ENCODE results near the gene GADD45B. TPM values are rescaled to one million over a fixed set of nuclear protein-coding genes. Genes with fewer than 3 reads are reported as not detected.
A peak's percentile ranks its signal among the peaks of the same experiment; 100 is the strongest.
"Not testable (repeated sequence)": the region's sequence is repeated elsewhere in the genome, so short reads cannot be mapped to it uniquely, and the experiment has no call there.

GADD45B gene
- total RNA-seq, 2 donors from 2014 or later, result 16.5 to 23.6 TPM

GRCh38 chr19:2490659-2491058 is 14.7 kb downstream of the GADD45B start:
- H3K36me3 Mint-ChIP-seq (ENCODE audit: low read depth), result no peaks in the 10 kb centered on the region
- Histone ChIP-seq H3K9me3 (ENCODE audit: control insufficient read depth, low read length) (no peaks in the 10 kb centered on the region), H3K4me3 (ENCODE audit: low read length) (no peak overlapping the region), H3K27ac (ENCODE audit: low read depth, low read length) (no peak overlapping the region), H3K4me1 (ENCODE audit: control insufficient read depth, insufficient read depth, low read length) (no peaks in the 10 kb centered on the region), H3K36me3 (ENCODE audit: control insufficient read depth, insufficient read depth, low read length) (no peaks in the 10 kb centered on the region), H3K27me3 (ENCODE audit: control insufficient read depth, insufficient read depth, low read length, poor library complexity, severe bottlenecking) (peaks cover 30% of the 10 kb centered on the region), H3K9ac (ENCODE audit: extremely low read depth, low read length, poor library complexity, severe bottlenecking) (no peak overlapping the region)
- peaks cover 44% of the 10 kb centered on the region for H3K27me3 Mint-ChIP-seq (ENCODE audit: insufficient read depth)
- WGBS, 2 experiments (ENCODE audit: insufficient coverage in 1 of 2, insufficient read length in 1 of 2), result 91 to 92% methylated on average over 4 to 7 of the region's 7 CpGs
- H3K4me3 Mint-ChIP-seq, result no peak overlapping the region
- DNase-seq, result no peak
- no peak overlapping the region for H3K27ac Mint-ChIP-seq
- no peaks in the 10 kb centered on the region for H3K4me1 Mint-ChIP-seq
- no peaks in the 10 kb centered on the region for H3K9me3 Mint-ChIP-seq
- TF ChIP-seq CTCF (conservative IDR thresholded peaks at IDR 0.05), result no peak

- Histone ChIP-seq H3K4me3 (ENCODE audit: low read length) (no peak overlapping the region), H3K36me3 (ENCODE audit: control insufficient read depth, insufficient read depth, low read length) (no peaks in the 10 kb centered on the region), H3K4me1 (ENCODE audit: control insufficient read depth, insufficient read depth, low read length) (no peaks in the 10 kb centered on the region), H3K9ac (ENCODE audit: extremely low read depth, low read length, poor library complexity, severe bottlenecking) (no peak overlapping the region), H3K9me3 (ENCODE audit: control insufficient read depth, low read length) (no peaks in the 10 kb centered on the region), H3K27me3 (ENCODE audit: control insufficient read depth, insufficient read depth, low read length, poor library complexity, severe bottlenecking) (peaks cover 30% of the 10 kb centered on the region), H3K27ac (ENCODE audit: low read depth, low read length) (no peak overlapping the region)
- Mint-ChIP-seq H3K36me3 (ENCODE audit: low read depth) (no peaks in the 10 kb centered on the region), H3K27ac (no peak overlapping the region), H3K9me3 (no peaks in the 10 kb centered on the region), H3K27me3 (ENCODE audit: insufficient read depth) (peaks cover 44% of the 10 kb centered on the region), H3K4me1 (no peaks in the 10 kb centered on the region), H3K4me3 (no peak overlapping the region)
- TF ChIP-seq CTCF (conservative IDR thresholded peaks at IDR 0.05), result no peak
- WGBS, 2 experiments (ENCODE audit: insufficient coverage in 1 of 2, insufficient read length in 1 of 2), result 91 to 92% methylated on average over 18 to 23 of the region's 23 CpGs
- DNase-seq, result no peak
These were observed 15.3 kb downstream of the GADD45B start for GRCh38 chr19:2491130-2491801.

DNA sequence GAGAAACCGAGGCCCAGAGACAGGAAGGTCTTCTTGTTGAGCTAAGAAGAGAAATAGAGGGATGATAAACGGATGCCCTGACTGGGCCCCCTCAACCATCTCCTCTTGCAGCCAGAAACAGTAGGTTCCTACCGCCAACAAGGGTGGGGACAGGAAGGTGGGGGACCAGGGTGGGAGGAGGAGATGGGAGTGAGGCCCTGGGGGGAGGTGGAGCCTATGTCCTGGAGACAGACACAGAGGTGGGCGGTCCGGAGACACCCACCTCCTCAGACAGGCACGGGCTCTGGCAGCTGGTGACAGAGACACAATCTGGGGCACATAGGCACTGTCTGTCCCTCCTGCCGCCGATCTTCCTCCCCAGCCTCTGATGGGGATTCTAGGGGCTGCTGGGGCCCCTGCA is 16.9 kb downstream of the GADD45B start:
- Mint-ChIP-seq H3K9me3 (no peaks in the 10 kb centered on the region), H3K4me3 (no peak overlapping the region), H3K36me3 (ENCODE audit: low read depth) (no peaks in the 10 kb centered on the region), H3K4me1 (no peaks in the 10 kb centered on the region), H3K27me3 (ENCODE audit: insufficient read depth) (peaks cover 37% of the 10 kb centered on the region), H3K27ac (no peak overlapping the region)
- no peak for TF ChIP-seq CTCF (conservative IDR thresholded peaks at IDR 0.05)
- no peak overlapping the region for H3K9ac ChIP-seq (ENCODE audit: extremely low read depth, low read length, poor library complexity, severe bottlenecking)
- no peaks in the 10 kb centered on the region for H3K9me3 ChIP-seq (ENCODE audit: control insufficient read depth, low read length)
- H3K27ac ChIP-seq (ENCODE audit: low read depth, low read length), result no peak overlapping the region
- no peaks in the 10 kb centered on the region for H3K36me3 ChIP-seq (ENCODE audit: control insufficient read depth, insufficient read depth, low read length)
- no peaks in the 10 kb centered on the region for H3K4me1 ChIP-seq (ENCODE audit: control insufficient read depth, insufficient read depth, low read length)
- DNase-seq, result no peak
- H3K4me3 ChIP-seq (ENCODE audit: low read length), result no peak overlapping the region
- WGBS, 2 experiments (ENCODE audit: insufficient coverage in 1 of 2, insufficient read length in 1 of 2), result 82 to 84% methylated on average over 3 to 7 of the region's 8 CpGs
- H3K27me3 ChIP-seq (ENCODE audit: control insufficient read depth, insufficient read depth, low read length, poor library complexity, severe bottlenecking), result peaks cover 27% of the 10 kb centered on the region

DNA sequence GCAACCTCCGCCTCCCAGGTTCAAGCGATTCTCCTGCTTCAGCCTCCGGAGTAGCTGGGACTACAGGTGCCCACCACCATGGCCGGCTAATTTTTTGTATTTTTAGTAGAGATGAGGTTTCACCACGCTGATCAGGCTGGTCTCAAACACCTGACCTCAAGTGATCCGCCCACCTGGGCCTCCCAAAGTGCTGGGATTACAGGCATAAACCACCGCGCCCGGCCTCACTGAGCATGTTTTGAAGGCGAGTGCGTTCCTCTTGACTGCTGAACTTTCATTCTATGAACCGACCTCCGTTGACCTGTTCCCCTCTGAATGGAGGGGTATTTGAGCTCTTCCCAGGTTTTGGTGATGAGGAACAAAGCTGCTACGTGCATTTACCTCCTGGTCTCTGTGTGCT is 17.5 kb downstream of the GADD45B start:
- H3K36me3 ChIP-seq (ENCODE audit: control insufficient read depth, insufficient read depth, low read length); H3K9me3 ChIP-seq (ENCODE audit: control insufficient read depth, low read length); H3K36me3 Mint-ChIP-seq (ENCODE audit: low read depth); H3K4me1 ChIP-seq (ENCODE audit: control insufficient read depth, insufficient read depth, low read length); H3K4me1 Mint-ChIP-seq; DNase-seq; H3K4me3 ChIP-seq (ENCODE audit: low read length); H3K27ac Mint-ChIP-seq; H3K9me3 Mint-ChIP-seq; H3K9ac ChIP-seq (ENCODE audit: extremely low read depth, low read length, poor library complexity, severe bottlenecking): not testable (repeated sequence)
- Histone ChIP-seq H3K27me3 (ENCODE audit: control insufficient read depth, insufficient read depth, low read length, poor library complexity, severe bottlenecking) (peaks cover 22% of the 10 kb centered on the region), H3K27ac (ENCODE audit: low read depth, low read length) (peak overlapping the region; percentile 38)
- peak overlapping the region; percentile 57 for H3K4me3 Mint-ChIP-seq
- H3K27me3 Mint-ChIP-seq (ENCODE audit: insufficient read depth), result peaks cover 31% of the 10 kb centered on the region
- 78 to 82% methylated on average over 12 to 14 of the region's 14 CpGs for WGBS, 2 experiments (ENCODE audit: insufficient coverage in 1 of 2, insufficient read length in 1 of 2)
